Medulla oblongata (tissue), 1 donor: ENCODE data around the gene RAF1.

ENCODE experiments used
- DNase-seq: peaks from one replicate; pipeline ENCODE4 v3.0.0-alpha.2; 2015; ENCODE audit errors: extremely low spot score

RAF1 gene

GRCh38 chr3:12593473-12593872 lies 70.4 kb downstream of the RAF1 start:
- no peak for DNase-seq

- DNase-seq: no peak
Observed at GRCh38 chr3:12591997-12592715, 71.8 kb downstream of the RAF1 start.

GRCh38 chr3:12591456-12591855 lies 72.5 kb downstream of the RAF1 start:
- no peak for DNase-seq

GRCh38 chr3:12590096-12590495 lies 73.8 kb downstream of the RAF1 start:
- DNase-seq: no peak

GRCh38 chr3:12588039-12589009 lies 75.6 kb downstream of the RAF1 start:
- no peak for DNase-seq

- DNase-seq: no peak
Observed at GRCh38 chr3:12586403-12586802, 77.5 kb downstream of the RAF1 start.

- no peak for DNase-seq
Observed at GRCh38 chr3:12585970-12586369, 77.9 kb downstream of the RAF1 start.

- DNase-seq: peak; percentile 38
Observed at GRCh38 chr3:12585181-12585580, 78.7 kb downstream of the RAF1 start.

GRCh38 chr3:12584083-12584482 lies 79.8 kb downstream of the RAF1 start:
- no peak for DNase-seq

- peak; percentile 33 for DNase-seq
Observed at GRCh38 chr3:12583280-12583679, 80.6 kb downstream of the RAF1 start.

GRCh38 chr3:12582730-12583129 lies 81.2 kb downstream of the RAF1 start:
- DNase-seq: no peak

GRCh38 chr3:12579905-12580304 lies 84.0 kb downstream of the RAF1 start:
- DNase-seq: no peak

- no peak for DNase-seq
Observed at GRCh38 chr3:12579456-12579855, 84.5 kb downstream of the RAF1 start.

GRCh38 chr3:12578742-12579141 lies 85.2 kb downstream of the RAF1 start:
- no peak for DNase-seq

- DNase-seq: no peak
Observed at GRCh38 chr3:12577379-12577778, 86.5 kb downstream of the RAF1 start.

GRCh38 chr3:12574661-12575060 lies 89.3 kb downstream of the RAF1 start:
- no peak for DNase-seq

- no peak for DNase-seq
Observed at GRCh38 chr3:12574131-12574530, 89.8 kb downstream of the RAF1 start.

- DNase-seq: no peak
Observed at GRCh38 chr3:12571986-12572385, 91.9 kb downstream of the RAF1 start.

GRCh38 chr3:12569836-12570235 lies 94.1 kb downstream of the RAF1 start:
- no peak for DNase-seq

GRCh38 chr3:12568747-12569146 lies 95.2 kb downstream of the RAF1 start:
- DNase-seq: no peak

- no peak for DNase-seq
Observed at GRCh38 chr3:12566976-12567375, 96.9 kb downstream of the RAF1 start.

- DNase-seq: no peak
Observed at GRCh38 chr3:12562451-12562850, 101.5 kb downstream of the RAF1 start.

GRCh38 chr3:12561397-12561796 lies 102.5 kb downstream of the RAF1 start:
- no peak for DNase-seq
